Mammary epithelial cell (primary cell): Measurements from ENCODE around the gene FARS2.

Source experiments
- EZH2 ChIP-seq: IDR thresholded peaks from 2 replicates; pipeline ENCODE4 v1.6.1; 2012; ENCODE audit warnings: low read length, inconsistent platforms, borderline replicate concordance
- TF ChIP-seq, protein P1 (sequence below), 2 donors: IDR thresholded peaks in 1 of 2; conservative IDR thresholded peaks in 1 of 2; 2 replicates each; pipeline ENCODE4 v1.5.1; 2011 to 2012; ENCODE audit warnings: inconsistent platforms in 2 of 2, low read length in 2 of 2, mild to moderate bottlenecking in 2 of 2, control low read depth in 1 of 2, low read depth in 1 of 2; ENCODE audit not compliant: insufficient read depth in 1 of 2; ENCODE audit errors: extremely low read depth in 1 of 2

DNA sequence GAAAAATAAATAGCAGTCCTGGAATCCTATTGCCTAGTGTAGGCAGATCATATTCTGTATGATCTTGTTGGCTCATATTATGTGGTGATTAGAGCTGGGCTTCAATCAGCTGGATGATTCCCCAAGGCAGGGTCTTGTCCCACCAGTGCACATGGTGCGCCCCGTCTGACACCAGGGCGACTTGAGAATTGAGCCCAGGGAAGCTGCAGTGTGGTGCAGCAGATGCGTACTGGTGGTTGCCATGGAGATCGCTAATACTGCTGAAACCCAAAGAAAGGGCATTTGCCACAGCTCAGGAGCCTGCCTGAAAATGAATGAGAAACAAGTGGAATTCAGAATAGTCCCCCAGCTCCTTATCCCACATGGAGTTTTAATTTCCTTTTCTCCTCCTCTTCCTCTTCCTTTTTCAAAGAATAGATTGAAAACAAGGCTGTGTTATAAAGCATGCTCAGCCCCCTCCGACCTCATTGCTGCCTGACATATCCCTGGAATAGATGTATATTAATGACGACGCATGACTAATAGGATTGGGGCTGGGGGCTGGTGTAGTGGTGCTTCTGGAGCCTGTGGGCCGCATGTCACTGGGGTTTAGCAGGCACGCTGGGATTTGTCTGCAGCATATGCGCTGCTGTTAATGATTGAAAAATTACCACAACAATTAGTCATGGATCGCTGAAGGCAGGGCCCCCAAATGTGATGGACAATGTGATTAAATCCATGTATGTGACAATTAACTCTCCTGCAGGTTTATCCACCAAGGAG is 210.5 kb downstream of the FARS2 start:
- TF ChIP-seq, protein P1, sequence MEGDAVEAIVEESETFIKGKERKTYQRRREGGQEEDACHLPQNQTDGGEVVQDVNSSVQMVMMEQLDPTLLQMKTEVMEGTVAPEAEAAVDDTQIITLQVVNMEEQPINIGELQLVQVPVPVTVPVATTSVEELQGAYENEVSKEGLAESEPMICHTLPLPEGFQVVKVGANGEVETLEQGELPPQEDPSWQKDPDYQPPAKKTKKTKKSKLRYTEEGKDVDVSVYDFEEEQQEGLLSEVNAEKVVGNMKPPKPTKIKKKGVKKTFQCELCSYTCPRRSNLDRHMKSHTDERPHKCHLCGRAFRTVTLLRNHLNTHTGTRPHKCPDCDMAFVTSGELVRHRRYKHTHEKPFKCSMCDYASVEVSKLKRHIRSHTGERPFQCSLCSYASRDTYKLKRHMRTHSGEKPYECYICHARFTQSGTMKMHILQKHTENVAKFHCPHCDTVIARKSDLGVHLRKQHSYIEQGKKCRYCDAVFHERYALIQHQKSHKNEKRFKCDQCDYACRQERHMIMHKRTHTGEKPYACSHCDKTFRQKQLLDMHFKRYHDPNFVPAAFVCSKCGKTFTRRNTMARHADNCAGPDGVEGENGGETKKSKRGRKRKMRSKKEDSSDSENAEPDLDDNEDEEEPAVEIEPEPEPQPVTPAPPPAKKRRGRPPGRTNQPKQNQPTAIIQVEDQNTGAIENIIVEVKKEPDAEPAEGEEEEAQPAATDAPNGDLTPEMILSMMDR (conservative IDR thresholded peaks at IDR 0.05 in 1 of 2, IDR thresholded peaks at IDR 0.05 in 1 of 2; ENCODE audit: extremely low read depth in 1 of 2, insufficient read depth in 1 of 2, low read depth in 1 of 2, low read length in 2 of 2), result no peak
- no peak for TF ChIP-seq EZH2
